Testis (tissue), 2 donors: ENCODE measurements around the gene DIS3L2.

Experiments used
- POLR2A ChIP-seq: fragments of 450-650 bp; IDR thresholded peaks from one replicate; pipeline ENCODE4 v1.6.1; 2017; ENCODE audit warnings: antibody characterized with exemption, mild to moderate bottlenecking, moderate library complexity
- TF ChIP-seq, protein P1 (sequence below), 3 experiments: fragments of 450-650 bp in 2 of 3; fragments of 200-600 bp in 1 of 3; sonication (generic) in 1 of 3; IDR thresholded peaks; one replicate each; pipeline ENCODE4 v1.5.1; 2016 to 2019; ENCODE audit warnings: antibody characterized with exemption in 3 of 3, mild to moderate bottlenecking in 2 of 3, moderate library complexity in 1 of 3

DNA sequence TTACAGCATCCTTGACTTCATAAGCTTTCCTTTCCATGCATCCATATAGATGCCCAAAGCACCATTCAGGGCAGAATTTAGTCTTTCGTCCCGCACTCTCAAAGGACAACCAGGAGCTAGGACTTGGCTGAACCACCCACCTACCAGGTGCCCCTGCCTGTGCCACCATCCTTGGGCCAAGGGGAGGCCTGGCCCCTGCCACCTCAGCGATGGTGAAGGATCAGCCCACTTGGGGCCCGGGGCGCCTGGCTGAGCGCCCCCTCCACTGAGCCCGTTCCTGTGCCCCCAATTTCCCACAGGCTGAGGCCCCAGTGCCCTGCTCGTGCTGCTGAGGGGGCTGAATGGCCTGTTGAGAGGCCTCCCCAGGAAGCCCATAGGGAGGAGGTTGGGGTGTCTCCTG lies 383.7 kb downstream of the DIS3L2 start:
- TF ChIP-seq, protein P1, sequence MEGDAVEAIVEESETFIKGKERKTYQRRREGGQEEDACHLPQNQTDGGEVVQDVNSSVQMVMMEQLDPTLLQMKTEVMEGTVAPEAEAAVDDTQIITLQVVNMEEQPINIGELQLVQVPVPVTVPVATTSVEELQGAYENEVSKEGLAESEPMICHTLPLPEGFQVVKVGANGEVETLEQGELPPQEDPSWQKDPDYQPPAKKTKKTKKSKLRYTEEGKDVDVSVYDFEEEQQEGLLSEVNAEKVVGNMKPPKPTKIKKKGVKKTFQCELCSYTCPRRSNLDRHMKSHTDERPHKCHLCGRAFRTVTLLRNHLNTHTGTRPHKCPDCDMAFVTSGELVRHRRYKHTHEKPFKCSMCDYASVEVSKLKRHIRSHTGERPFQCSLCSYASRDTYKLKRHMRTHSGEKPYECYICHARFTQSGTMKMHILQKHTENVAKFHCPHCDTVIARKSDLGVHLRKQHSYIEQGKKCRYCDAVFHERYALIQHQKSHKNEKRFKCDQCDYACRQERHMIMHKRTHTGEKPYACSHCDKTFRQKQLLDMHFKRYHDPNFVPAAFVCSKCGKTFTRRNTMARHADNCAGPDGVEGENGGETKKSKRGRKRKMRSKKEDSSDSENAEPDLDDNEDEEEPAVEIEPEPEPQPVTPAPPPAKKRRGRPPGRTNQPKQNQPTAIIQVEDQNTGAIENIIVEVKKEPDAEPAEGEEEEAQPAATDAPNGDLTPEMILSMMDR (IDR thresholded peaks at IDR 0.05): no peak
- TF ChIP-seq POLR2A: no peak
